ENCODE results near the gene BMP2.

The BMP2 gene

DNA sequence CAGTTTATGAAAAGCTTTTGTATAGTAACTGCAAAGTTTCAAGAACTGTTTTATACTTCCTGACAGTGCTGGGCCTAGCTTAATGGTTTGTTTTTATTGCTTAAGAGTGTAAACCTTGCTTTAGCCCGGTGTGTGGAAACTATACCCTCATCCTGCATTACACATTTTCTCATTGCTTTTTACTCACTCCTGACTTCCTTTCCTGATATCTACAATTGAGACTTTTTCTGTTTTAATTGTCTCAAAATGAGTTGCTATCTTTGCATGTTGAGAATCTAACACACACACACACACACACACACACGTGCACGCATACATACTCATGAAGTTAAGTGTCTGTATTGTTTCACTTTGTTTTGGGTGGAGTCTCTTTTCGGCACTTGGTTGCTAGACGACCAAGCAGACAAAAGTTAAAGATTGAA lies 16.7 kb downstream of the BMP2 start:
- no peaks in the 10 kb centered on the region for H3K36me3 ChIP-seq (ENCODE audit: control insufficient read depth, insufficient read depth, low read length)
- H3K9me3 ChIP-seq (ENCODE audit: control insufficient read depth, low read length), result no peaks in the 10 kb centered on the region
- no peaks in the 10 kb centered on the region for H3K79me2 ChIP-seq
- H3K27ac ChIP-seq, result no peak overlapping the region
- no peaks in the 10 kb centered on the region for H3K27me3 ChIP-seq (ENCODE audit: control insufficient read depth, insufficient read depth, low read length)
- H2AFZ ChIP-seq, result no peak overlapping the region
- TF ChIP-seq CTCF (IDR thresholded peaks at IDR 0.05), result no peak
- H3K9ac ChIP-seq, result no peak overlapping the region
- H3K4me2 ChIP-seq (ENCODE audit: low read length), result no peak overlapping the region
- no peak overlapping the region for H3K4me3 ChIP-seq (ENCODE audit: low read depth, low read length)
- H3K4me1 ChIP-seq, result no peaks in the 10 kb centered on the region

GRCh38 chr20:6784767-6785166 lies 17.3 kb downstream of the BMP2 start:
- Histone ChIP-seq H3K9me3 (ENCODE audit: control insufficient read depth, low read length) (no peaks in the 10 kb centered on the region), H3K4me3 (ENCODE audit: low read depth, low read length) (no peak overlapping the region), H3K27me3 (ENCODE audit: control insufficient read depth, insufficient read depth, low read length) (no peaks in the 10 kb centered on the region), H3K4me2 (ENCODE audit: low read length) (no peak overlapping the region), H2AFZ (no peak overlapping the region), H3K79me2 (no peaks in the 10 kb centered on the region), H3K36me3 (ENCODE audit: control insufficient read depth, insufficient read depth, low read length) (no peaks in the 10 kb centered on the region), H3K27ac (no peak overlapping the region), H3K4me1 (no peaks in the 10 kb centered on the region), H3K9ac (no peak overlapping the region)
- no peak for TF ChIP-seq CTCF (IDR thresholded peaks at IDR 0.05)

GRCh38 chr20:6786548-6786947 lies 19.1 kb downstream of the BMP2 start:
- Histone ChIP-seq H3K36me3 (ENCODE audit: control insufficient read depth, insufficient read depth, low read length) (no peaks in the 10 kb centered on the region), H2AFZ (no peak overlapping the region), H3K9me3 (ENCODE audit: control insufficient read depth, low read length) (no peaks in the 10 kb centered on the region), H3K4me1 (no peaks in the 10 kb centered on the region), H3K27me3 (ENCODE audit: control insufficient read depth, insufficient read depth, low read length) (no peaks in the 10 kb centered on the region), H3K9ac (no peak overlapping the region), H3K79me2 (no peaks in the 10 kb centered on the region), H3K4me3 (ENCODE audit: low read depth, low read length) (no peak overlapping the region), H3K27ac (no peak overlapping the region), H3K4me2 (ENCODE audit: low read length) (no peak overlapping the region)
- no peak for TF ChIP-seq CTCF (IDR thresholded peaks at IDR 0.05)

GRCh38 chr20:6792789-6793188 lies 25.3 kb downstream of the BMP2 start:
- no peak overlapping the region for H3K4me3 ChIP-seq (ENCODE audit: low read depth, low read length)

More at GRCh38 chr20:6792789-6793188, 25.3 kb downstream of the BMP2 start:
- Histone ChIP-seq H3K4me2 (ENCODE audit: low read length) (no peak overlapping the region), H2AFZ (no peak overlapping the region), H3K4me1 (no peaks in the 10 kb centered on the region), H3K27ac (no peak overlapping the region), H3K79me2 (no peaks in the 10 kb centered on the region), H3K9me3 (ENCODE audit: control insufficient read depth, low read length) (no peaks in the 10 kb centered on the region), H3K36me3 (ENCODE audit: control insufficient read depth, insufficient read depth, low read length) (no peaks in the 10 kb centered on the region), H3K9ac (no peak overlapping the region), H3K27me3 (ENCODE audit: control insufficient read depth, insufficient read depth, low read length) (no peaks in the 10 kb centered on the region)
- TF ChIP-seq CTCF (IDR thresholded peaks at IDR 0.05), result no peak

Measured in parathyroid adenoma (tissue), 2 donors.